Astrocyte (in vitro differentiated cells and primary cell): ENCODE measurements around the gene CNST.

Source experiments
- EZH2 ChIP-seq: IDR thresholded peaks from 2 replicates; pipeline ENCODE4 v1.6.1; 2012; ENCODE audit warnings: mild to moderate bottlenecking, low read length, inconsistent platforms; ENCODE audit not compliant: insufficient read depth
- TF ChIP-seq, protein P1 (sequence below): IDR thresholded peaks from 2 replicates; pipeline ENCODE4 v1.5.1; 2011; ENCODE audit warnings: low read depth, mild to moderate bottlenecking, inconsistent platforms, low read length, moderate library complexity; ENCODE audit not compliant: insufficient read depth

DNA sequence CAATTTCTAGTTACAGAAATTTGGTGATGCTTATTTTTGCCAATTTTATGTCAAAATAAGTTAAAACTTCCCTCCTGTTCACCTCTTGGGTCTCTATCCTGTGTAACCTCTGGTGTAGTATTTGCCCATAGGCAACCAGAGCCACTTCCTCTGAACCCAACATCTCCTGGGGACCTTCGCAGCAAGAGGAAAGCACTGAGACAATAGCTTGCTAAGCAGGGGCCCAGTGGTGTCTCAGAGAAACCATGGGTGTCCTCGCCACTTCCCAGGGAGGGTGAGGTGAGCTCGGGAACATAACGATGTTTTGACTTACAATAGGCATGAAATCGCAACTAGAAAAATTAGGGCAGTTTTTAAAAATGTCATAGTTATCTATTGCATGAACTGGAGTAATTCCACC lies 101.5 kb downstream of the CNST start:
- no peak for TF ChIP-seq EZH2
- TF ChIP-seq, protein P1, sequence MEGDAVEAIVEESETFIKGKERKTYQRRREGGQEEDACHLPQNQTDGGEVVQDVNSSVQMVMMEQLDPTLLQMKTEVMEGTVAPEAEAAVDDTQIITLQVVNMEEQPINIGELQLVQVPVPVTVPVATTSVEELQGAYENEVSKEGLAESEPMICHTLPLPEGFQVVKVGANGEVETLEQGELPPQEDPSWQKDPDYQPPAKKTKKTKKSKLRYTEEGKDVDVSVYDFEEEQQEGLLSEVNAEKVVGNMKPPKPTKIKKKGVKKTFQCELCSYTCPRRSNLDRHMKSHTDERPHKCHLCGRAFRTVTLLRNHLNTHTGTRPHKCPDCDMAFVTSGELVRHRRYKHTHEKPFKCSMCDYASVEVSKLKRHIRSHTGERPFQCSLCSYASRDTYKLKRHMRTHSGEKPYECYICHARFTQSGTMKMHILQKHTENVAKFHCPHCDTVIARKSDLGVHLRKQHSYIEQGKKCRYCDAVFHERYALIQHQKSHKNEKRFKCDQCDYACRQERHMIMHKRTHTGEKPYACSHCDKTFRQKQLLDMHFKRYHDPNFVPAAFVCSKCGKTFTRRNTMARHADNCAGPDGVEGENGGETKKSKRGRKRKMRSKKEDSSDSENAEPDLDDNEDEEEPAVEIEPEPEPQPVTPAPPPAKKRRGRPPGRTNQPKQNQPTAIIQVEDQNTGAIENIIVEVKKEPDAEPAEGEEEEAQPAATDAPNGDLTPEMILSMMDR: no peak
